ENCODE data around the gene INSRR. TPM values are rescaled to one million over a fixed set of nuclear protein-coding genes. Genes with fewer than 3 reads are reported as not detected.

Gene INSRR
- total RNA-seq, 1 donor from 2014 or later, result 1.7 TPM

DNA sequence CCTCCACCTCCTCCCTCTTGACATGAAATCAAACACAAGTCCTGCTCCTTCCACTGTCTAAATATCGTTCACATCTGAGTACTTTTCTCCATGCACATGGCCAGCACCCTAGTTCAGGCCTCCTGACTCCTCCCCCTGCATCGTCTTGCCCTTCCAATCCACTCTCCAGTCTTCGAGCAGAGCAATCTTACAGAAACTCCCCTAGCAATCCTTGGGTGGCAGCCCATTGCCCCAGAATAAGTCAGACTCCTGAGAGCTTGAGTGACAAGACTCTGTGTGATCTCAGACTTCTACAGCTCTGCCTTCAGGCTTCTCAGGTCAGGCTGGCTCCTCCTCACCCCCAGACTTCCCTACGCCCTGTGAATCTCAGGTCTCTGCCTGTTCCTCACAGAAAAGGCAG is 47.7 kb downstream of the INSRR start:
- Mint-ChIP-seq H3K4me3 (no peak overlapping the region), H3K4me1 (ENCODE audit: unreplicated experiment) (peaks cover 25% of the 10 kb centered on the region), H3K9me3 (no peaks in the 10 kb centered on the region), H3K36me3 (no peaks in the 10 kb centered on the region), H3K27me3 (peaks cover 45% of the 10 kb centered on the region), H3K27ac (no peak overlapping the region)
- no peak for DNase-seq (ENCODE audit: extremely low spot score, unreplicated experiment)
- TF ChIP-seq, protein P1, sequence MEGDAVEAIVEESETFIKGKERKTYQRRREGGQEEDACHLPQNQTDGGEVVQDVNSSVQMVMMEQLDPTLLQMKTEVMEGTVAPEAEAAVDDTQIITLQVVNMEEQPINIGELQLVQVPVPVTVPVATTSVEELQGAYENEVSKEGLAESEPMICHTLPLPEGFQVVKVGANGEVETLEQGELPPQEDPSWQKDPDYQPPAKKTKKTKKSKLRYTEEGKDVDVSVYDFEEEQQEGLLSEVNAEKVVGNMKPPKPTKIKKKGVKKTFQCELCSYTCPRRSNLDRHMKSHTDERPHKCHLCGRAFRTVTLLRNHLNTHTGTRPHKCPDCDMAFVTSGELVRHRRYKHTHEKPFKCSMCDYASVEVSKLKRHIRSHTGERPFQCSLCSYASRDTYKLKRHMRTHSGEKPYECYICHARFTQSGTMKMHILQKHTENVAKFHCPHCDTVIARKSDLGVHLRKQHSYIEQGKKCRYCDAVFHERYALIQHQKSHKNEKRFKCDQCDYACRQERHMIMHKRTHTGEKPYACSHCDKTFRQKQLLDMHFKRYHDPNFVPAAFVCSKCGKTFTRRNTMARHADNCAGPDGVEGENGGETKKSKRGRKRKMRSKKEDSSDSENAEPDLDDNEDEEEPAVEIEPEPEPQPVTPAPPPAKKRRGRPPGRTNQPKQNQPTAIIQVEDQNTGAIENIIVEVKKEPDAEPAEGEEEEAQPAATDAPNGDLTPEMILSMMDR (conservative IDR thresholded peaks at IDR 0.05), result no peak

DNA sequence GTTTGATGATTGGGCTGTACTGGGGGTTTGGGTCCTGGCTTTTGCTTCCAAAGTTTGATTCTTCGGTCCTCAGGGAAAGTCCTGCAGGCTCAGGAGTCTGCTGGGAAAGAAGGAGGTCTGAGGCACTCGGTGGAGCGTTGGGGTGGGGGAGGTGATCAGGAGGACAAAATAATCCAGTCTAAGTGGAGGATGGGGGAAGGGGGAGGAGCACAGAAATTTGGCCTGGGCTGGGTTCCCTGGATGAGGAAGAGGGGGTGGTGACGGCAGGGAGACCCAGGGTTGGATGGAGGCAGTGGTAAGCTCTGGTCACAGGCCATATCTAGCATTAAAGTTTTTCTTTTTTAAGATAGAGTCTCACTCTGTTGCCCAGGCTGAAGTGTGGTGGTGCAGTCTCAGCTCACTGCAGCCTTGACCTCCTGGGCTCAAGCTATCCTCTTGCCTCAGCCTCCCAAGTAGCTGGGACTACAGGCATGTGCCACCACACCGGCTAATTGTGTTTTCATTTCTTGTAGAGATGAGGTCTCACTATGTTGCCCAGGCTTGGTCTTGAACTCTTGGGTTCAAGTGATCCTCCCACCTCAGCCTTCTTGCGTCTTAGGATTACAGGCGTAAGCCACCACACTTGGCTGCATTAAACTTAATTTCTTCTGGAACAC is 49.1 kb downstream of the INSRR start:
- Mint-ChIP-seq H3K27ac (no peak overlapping the region), H3K9me3 (no peaks in the 10 kb centered on the region), H3K4me1 (ENCODE audit: unreplicated experiment) (peaks cover 29% of the 10 kb centered on the region), H3K36me3 (no peaks in the 10 kb centered on the region), H3K4me3 (no peak overlapping the region), H3K27me3 (peaks cover 40% of the 10 kb centered on the region)
- TF ChIP-seq, protein P1 (conservative IDR thresholded peaks at IDR 0.05), result no peak
- DNase-seq (ENCODE audit: extremely low spot score, unreplicated experiment), result no peak

GRCh38 chr1:156809281-156809680 is 49.6 kb downstream of the INSRR start:
- TF ChIP-seq, protein P1 (conservative IDR thresholded peaks at IDR 0.05), result no peak
- H3K4me1 Mint-ChIP-seq (ENCODE audit: unreplicated experiment), result peaks cover 29% of the 10 kb centered on the region

DNA sequence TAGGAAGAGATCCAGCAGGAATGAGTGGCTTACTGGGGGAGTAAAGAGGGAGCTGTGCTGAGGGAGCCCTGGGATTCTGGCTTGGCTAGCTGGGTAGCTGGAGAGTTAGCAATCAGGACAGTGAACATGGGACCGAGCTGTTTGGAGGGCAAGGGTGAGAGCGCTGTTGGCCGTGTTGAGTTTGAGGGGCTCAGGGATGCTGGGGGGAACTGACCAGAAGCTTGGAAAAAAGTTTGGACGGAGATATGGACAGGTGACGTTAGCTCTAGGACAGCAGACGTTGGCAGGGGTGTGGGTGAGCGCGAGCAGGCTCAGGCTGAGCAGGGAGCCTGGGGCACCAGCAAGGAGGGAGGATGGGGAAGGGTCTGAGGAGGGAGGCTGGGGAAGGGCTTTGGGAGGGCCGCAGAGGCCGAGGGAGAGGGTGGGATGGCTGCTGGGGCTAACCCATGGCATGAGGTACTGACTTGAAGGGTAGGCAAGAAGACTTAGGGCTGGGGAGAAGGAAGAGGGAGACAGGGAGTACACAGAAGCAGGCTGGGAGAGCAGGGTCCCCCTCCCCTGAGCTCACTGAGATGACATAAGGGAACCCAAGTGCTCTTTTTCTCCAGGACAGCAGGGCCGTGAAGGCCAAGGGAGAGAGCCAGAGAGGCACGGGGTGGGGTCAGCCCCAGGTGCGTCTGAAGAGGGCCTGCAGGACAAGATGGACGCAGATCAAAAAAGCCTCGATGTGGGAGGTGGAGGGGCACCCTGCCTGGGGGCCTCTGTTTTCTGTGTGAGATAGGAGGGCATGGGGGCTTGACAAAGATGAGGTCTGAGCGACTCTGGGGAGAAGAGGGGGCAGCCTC is 50.5 kb downstream of the INSRR start:
- TF ChIP-seq, protein P1 (conservative IDR thresholded peaks at IDR 0.05), result no peak
- no peak overlapping the region for H3K4me3 Mint-ChIP-seq
- H3K9me3 Mint-ChIP-seq, result no peaks in the 10 kb centered on the region
- H3K4me1 Mint-ChIP-seq (ENCODE audit: unreplicated experiment), result peaks cover 33% of the 10 kb centered on the region
- H3K27ac Mint-ChIP-seq, result no peak overlapping the region
- no peaks in the 10 kb centered on the region for H3K36me3 Mint-ChIP-seq
- H3K27me3 Mint-ChIP-seq, result peaks cover 32% of the 10 kb centered on the region
- no peak for DNase-seq (ENCODE audit: extremely low spot score, unreplicated experiment)

More at GRCh38 chr1:156809281-156809680, 49.6 kb downstream of the INSRR start:
- no peak for DNase-seq (ENCODE audit: extremely low spot score, unreplicated experiment)
- Mint-ChIP-seq H3K27ac (no peak overlapping the region), H3K9me3 (no peaks in the 10 kb centered on the region), H3K36me3 (no peaks in the 10 kb centered on the region), H3K27me3 (peaks cover 35% of the 10 kb centered on the region), H3K4me3 (no peak overlapping the region)

- H3K9me3 Mint-ChIP-seq, result no peaks in the 10 kb centered on the region
- H3K27ac Mint-ChIP-seq, result no peak overlapping the region
- H3K4me3 Mint-ChIP-seq, result no peak overlapping the region
- TF ChIP-seq, protein P1 (conservative IDR thresholded peaks at IDR 0.05), result no peak
- DNase-seq (ENCODE audit: extremely low spot score, unreplicated experiment), result no peak
- H3K36me3 Mint-ChIP-seq, result no peaks in the 10 kb centered on the region
- H3K4me1 Mint-ChIP-seq (ENCODE audit: unreplicated experiment), result peaks cover 31% of the 10 kb centered on the region
- peaks cover 27% of the 10 kb centered on the region for H3K27me3 Mint-ChIP-seq
These were observed 51.3 kb downstream of the INSRR start for GRCh38 chr1:156807627-156808026.

Data from type B pancreatic cell (in vitro differentiated cells).